WI38 (cell line): ENCODE measurements around the gene GPR17.

Experiments used
- H3K4me3 ChIP-seq: 2 replicates; pipeline ENCODE4 v1.5.1; 2011; ENCODE audit warnings: low read depth, mild to moderate bottlenecking, control low read depth, low read length
- CTCF ChIP-seq: IDR thresholded peaks from 2 replicates; pipeline ENCODE4 v1.5.1; 2012; ENCODE audit warnings: low read depth, mild to moderate bottlenecking, control low read depth, low read length

Gene GPR17

GRCh38 chr2:127622561-127623387 is 23.2 kb upstream of the GPR17 start:
- no peak overlapping the region for H3K4me3 ChIP-seq
- no peak for TF ChIP-seq CTCF

- H3K4me3 ChIP-seq = no peak overlapping the region
- no peak for TF ChIP-seq CTCF
These were observed 22.3 kb upstream of the GPR17 start for GRCh38 chr2:127623388-127624319.

- no peak overlapping the region for H3K4me3 ChIP-seq
- no peak for TF ChIP-seq CTCF
These were observed 21.6 kb upstream of the GPR17 start for GRCh38 chr2:127624320-127624755.

GRCh38 chr2:127624756-127625571 is 21.0 kb upstream of the GPR17 start:
- no peak overlapping the region for H3K4me3 ChIP-seq
- no peak for TF ChIP-seq CTCF

- no peak for TF ChIP-seq CTCF
- no peak overlapping the region for H3K4me3 ChIP-seq
These were observed 20.4 kb upstream of the GPR17 start for GRCh38 chr2:127625572-127625951.

GRCh38 chr2:127626175-127626574 is 19.8 kb upstream of the GPR17 start:
- TF ChIP-seq CTCF = no peak
- no peak overlapping the region for H3K4me3 ChIP-seq
